GM19328 (cell line): Measurements from ENCODE around the gene EIF2S3B.

ENCODE experiments used
- ATAC-seq: cut with Tn5 transposase; IDR thresholded peaks from one replicate; pipeline ENCODE4 v1.9.1; 2021; ENCODE audit warnings: mild to moderate bottlenecking, moderate library complexity; ENCODE audit not compliant: unreplicated experiment

The EIF2S3B gene

DNA sequence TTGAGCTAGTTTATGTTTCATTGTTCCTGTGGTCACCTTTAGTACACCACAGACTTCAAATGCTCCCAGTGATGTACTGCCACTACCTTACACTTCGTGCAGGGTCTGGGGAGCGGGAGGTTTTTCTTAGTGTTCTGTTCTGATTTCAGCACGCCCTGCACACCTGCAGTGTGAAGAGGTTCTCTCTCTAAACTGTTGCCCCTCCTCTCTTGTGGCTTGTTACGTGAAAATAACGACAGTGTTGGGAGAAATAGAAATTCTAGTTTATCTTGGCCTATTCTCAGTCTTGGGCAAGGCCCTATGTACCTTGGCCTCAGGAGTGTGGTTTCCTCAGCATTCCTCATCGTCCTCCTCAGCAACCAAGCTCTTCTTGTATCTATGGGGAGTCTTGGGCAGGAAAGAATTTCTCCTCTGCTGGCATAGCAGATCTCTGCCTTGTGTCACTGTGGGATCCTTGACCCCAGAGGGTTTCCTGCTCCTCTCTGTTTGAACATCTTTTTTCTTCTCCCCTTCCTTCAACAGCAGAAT lies 48.6 kb downstream of the EIF2S3B start:
- ATAC-seq = no peak

DNA sequence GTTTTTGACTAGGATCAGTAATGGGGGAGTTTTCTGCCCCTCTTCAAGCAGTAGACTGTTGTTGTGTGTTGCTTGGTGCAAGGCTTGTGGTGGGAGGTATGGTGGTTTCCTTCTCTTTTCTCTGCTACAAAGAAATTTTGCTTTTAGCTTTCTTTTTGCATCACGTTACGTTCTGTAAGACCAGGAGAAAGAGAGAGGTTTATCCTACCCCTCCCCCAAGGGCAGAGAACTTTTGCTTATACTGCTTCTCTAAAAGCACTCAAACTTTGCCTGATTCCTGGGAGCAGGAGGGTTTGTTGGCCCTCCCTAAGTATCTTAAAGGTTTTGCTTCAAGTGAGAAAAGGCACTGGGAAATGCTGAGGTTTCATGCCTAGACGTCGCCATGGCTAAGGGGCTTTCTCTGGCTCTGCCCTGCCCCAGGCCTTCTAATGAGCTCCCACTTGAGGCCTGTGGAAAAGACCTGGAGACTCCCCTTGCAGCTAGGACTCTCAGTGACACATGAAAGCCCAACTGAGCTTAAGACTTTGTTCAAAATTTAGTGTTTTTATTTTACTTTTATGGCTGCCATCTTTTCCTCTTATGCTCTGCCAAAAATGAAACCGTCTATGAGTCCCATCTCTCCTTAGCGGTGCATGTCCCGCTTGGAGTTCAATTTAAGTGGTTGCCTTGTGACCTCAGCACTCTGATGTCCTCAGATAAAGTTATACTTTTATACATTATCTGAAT lies 49.2 kb downstream of the EIF2S3B start:
- no peak for ATAC-seq

DNA sequence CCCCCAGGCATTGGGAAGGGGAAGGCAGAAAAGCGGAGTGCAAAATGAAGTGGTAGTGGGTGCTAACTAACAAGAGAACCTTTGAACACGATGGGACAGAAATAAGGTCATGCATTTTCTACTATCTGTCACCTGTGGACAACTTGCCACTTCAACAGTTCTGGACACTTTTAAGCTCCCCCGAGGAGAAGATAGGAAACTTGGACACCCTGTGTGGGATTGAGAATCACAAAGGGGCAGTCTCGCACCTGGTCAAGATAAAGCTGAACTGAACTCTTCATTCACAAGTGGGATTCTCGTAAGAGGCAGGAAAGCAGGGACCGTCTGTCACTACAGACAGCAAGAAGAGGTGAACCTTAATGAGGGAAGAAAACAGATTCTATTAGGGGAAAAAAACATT lies 51.6 kb downstream of the EIF2S3B start:
- no peak for ATAC-seq

DNA sequence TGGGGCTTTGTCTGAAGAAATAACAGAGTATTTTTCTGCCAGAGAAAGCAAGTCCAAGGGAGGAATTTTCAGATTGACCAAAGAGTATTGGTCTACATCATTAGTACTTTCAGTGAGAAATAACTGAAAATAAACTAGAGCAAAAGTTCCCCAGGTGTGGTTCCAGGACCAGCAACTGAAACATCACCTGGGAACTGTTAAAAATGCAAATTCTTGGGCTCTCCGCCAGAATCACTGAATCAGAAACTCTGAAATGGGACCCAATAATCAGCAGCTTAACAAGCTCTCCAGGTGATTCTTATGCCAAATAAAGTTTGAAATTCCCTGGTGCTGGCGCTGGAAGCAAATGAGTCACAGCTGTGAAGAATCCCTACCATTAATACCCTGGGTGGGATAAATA lies 52.1 kb downstream of the EIF2S3B start:
- ATAC-seq = no peak
